Measurements from ENCODE around the gene FYCO1.

Gene FYCO1

DNA sequence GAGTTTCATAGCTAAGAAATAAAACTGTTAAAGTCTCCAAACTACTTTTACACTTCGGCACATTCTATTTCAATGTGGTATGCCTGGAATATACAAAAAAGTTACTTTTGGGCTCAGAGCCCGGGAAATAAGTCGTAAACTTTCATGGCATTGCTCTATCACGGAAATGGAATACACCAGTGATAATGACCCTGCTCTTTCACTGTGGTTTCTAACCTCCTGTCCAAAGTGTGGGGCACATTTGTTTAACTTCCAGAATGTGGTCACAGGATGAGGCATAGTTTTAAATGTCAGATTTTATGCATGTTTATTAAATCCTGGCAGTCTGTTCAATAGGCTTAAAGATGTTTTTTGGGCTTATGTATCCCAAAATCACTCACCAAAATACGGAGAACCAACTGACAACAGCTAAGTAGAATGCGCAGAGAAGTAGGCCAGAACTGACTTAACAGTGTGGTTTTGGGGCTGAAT lies 47.3 kb downstream of the FYCO1 start:
- Histone ChIP-seq H3K27me3 (ENCODE audit: insufficient read depth, low read depth, severe bottlenecking) (no peaks in the 10 kb centered on the region), H3K36me3 (peaks cover 83% of the 10 kb centered on the region), H3K9me3 (ENCODE audit: severe bottlenecking) (no peaks in the 10 kb centered on the region), H3K27ac (no peak overlapping the region), H3K4me3 (ENCODE audit: low read depth, low read length) (no peak overlapping the region)
- DNase-seq: no peak
- no peak for TF ChIP-seq CTCF (IDR thresholded peaks at IDR 0.05; ENCODE audit: low read depth, low read length)

GRCh38 chr3:45947361-45947760 lies 48.3 kb downstream of the FYCO1 start:
- no peak for DNase-seq
- Histone ChIP-seq H3K4me3 (ENCODE audit: low read depth, low read length) (no peak overlapping the region), H3K27ac (no peak overlapping the region), H3K36me3 (peaks cover 82% of the 10 kb centered on the region), H3K9me3 (ENCODE audit: severe bottlenecking) (no peaks in the 10 kb centered on the region), H3K27me3 (ENCODE audit: insufficient read depth, low read depth, severe bottlenecking) (no peaks in the 10 kb centered on the region)
- no peak for TF ChIP-seq CTCF (IDR thresholded peaks at IDR 0.05; ENCODE audit: low read depth, low read length)

- Histone ChIP-seq H3K36me3 (peaks cover 78% of the 10 kb centered on the region), H3K4me3 (ENCODE audit: low read depth, low read length) (no peak overlapping the region), H3K27ac (no peak overlapping the region), H3K27me3 (ENCODE audit: insufficient read depth, low read depth, severe bottlenecking) (no peaks in the 10 kb centered on the region), H3K9me3 (ENCODE audit: severe bottlenecking) (no peaks in the 10 kb centered on the region)
- TF ChIP-seq CTCF (IDR thresholded peaks at IDR 0.05; ENCODE audit: low read depth, low read length): no peak
- no peak for DNase-seq
Observed at GRCh38 chr3:45946875-45947274, 48.7 kb downstream of the FYCO1 start.

- peaks cover 72% of the 10 kb centered on the region for H3K36me3 ChIP-seq
- H3K27ac ChIP-seq: no peak overlapping the region
- TF ChIP-seq CTCF (IDR thresholded peaks at IDR 0.05; ENCODE audit: low read depth, low read length): no peak
- H3K9me3 ChIP-seq (ENCODE audit: severe bottlenecking): no peaks in the 10 kb centered on the region
- no peak for DNase-seq
- no peak overlapping the region for H3K4me3 ChIP-seq (ENCODE audit: low read depth, low read length)
- no peaks in the 10 kb centered on the region for H3K27me3 ChIP-seq (ENCODE audit: insufficient read depth, low read depth, severe bottlenecking)
Observed at GRCh38 chr3:45946307-45946706, 49.3 kb downstream of the FYCO1 start.

- no peaks in the 10 kb centered on the region for H3K9me3 ChIP-seq (ENCODE audit: severe bottlenecking)
- H3K27ac ChIP-seq: no peak overlapping the region
- TF ChIP-seq CTCF (IDR thresholded peaks at IDR 0.05; ENCODE audit: low read depth, low read length): no peak
- no peaks in the 10 kb centered on the region for H3K27me3 ChIP-seq (ENCODE audit: insufficient read depth, low read depth, severe bottlenecking)
- DNase-seq: no peak
- no peak overlapping the region for H3K4me3 ChIP-seq (ENCODE audit: low read depth, low read length)
- peaks cover 63% of the 10 kb centered on the region for H3K36me3 ChIP-seq
Observed at GRCh38 chr3:45944830-45945620, 50.6 kb downstream of the FYCO1 start.

Measured in WERI-Rb-1 (cell line).